ENCODE results near the gene UBN2.
"Not testable (repeated sequence)": the region's sequence is repeated elsewhere in the genome, so short reads cannot be mapped to it uniquely, and the experiment has no call there.

The UBN2 gene

DNA sequence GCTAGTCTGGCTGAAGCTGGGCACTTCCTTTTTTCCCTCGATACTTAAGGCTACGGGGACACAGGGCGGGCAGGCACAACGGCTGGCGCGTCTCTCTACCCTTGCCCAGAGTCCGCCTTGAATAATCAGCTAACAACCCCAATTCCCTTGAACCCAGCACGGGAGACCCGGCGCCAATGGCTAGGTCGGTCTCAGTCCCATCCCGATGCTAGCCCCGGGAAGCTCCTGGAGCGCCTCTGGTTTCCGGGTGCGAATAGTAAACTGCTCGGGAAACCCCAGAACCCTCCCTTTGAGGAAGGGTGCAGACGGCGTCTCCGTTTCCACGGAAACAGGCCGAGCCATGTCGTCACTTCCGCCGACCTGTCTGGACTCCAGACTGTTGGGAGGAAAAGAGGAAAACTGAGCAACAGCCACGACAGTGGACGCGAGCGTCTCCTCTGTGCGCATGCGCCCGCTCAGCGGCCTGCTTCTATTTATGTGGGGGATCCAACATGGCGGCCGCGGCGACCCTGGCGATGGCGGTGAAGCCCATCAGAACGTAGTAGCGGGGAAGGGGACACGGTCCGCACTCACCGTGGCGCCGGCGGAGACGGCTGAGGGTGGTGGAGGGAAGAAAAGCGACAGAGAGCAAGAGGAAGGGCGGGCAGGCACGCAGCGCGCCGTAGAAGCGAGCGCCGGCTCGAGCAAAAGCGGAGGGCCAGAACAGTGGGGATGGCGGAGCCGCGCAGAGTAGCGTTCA, at the start of gene UBN2:
TSS of gene UBN2 (plus strand) at position 464 of the 739 bp plus-strand sequence. CDS start at position 712, 248 bp downstream.
- peak; percentile 91 for DNase-seq (ENCODE audit: low read depth, low spot score)

DNA sequence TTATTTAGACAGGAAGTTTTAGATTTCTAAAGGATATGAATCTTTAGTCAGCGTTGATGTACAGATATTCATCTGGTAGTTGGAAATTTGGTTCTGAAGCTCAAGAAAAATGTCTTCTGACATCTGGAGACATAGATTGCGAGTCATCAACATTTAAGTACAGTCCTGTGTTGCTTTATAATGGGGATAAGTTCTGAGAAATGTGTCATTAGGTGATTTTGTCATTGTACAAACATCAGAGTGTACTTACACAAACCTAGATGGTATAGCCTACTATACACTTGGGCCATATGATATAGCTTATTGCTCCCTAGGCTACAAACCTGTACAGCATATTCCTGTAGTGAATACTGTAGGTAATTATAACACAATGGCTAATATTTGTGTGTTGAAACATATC, 49.6 kb upstream of the UBN2 start:
- no peak for DNase-seq (ENCODE audit: low read depth, low spot score)

DNA sequence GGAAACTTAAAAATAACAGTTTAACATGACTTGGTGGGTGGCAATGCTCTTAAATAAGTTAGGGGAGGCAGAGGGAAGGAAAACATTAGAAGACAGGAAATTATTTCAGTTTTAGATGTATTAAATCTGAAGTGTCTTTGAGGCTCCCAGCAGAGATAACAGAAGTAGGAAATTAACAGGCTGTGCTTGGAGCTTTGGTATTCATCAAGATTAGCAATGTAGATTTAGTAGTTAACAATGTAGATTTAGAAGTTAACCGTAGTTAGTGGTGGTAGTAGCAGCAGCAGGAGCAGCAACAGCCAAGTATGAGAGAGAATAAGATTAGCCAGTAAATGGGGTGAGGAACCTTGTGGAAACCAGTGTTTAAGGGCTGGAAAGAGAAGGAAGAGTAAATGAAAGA, 48.7 kb upstream of the UBN2 start:
- DNase-seq (ENCODE audit: low read depth, low spot score) = no peak

DNA sequence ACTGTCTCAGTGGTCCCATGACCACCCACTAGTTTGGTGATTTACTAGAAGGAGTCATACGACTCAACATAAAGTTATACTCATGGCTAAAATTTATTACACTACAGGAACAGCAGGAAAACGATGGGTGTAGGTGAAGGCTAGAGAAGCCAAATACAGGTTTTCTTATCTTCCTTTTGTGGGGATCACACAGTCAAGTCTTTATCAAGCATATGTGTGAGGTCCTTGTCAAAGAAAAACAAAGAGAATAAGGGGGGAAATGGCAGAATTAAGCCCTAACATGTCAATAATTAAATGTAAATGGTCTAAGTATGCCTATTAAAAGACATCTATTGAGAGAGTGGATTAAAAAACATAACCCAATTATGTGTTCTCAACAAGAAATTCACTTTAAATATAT, 47.8 kb upstream of the UBN2 start:
- no peak for DNase-seq (ENCODE audit: low read depth, low spot score)

DNA sequence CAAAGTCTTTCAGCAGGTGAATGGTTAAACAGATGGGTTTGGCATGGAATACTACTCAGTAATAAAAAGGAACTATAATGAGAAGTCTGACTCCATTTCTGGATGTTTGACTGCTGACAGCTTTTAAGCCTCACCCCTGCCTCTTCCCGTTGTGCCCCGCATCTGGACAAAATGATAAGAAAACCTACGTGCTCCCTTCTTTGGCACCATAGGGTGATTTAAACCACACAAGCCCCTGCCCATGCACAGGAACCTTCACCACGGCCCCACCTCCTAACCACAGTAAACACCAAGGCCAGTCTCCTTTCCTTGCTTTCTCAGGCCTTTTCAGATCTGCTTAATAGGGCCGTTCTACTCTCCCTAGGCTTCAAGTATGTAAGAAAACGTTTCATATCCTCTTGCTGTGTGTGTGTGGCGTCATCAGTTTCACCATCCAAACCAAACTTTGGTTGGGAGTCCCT, 47.1 kb upstream of the UBN2 start:
- no peak for DNase-seq (ENCODE audit: low read depth, low spot score)

DNA sequence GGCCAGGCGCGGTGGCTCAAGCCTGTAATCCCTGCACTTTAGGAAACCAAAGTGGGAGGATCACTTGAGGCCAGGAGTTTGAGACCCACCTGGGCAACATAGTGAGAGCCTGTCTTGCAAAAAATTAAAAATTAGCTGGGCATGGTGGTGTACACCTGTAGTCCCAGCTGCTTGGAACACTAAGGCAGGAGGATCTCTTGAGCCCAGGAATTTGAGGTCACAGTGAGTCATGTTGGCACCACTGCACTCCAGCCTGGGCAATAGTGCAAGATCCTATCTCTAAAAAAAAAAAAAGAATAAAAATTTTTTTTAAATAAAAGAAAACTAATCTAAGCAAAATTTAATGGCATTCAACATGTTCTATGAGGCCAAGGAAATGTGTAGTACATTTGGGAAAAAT, 44.9 kb upstream of the UBN2 start:
- DNase-seq (ENCODE audit: low read depth, low spot score) = no peak

DNA sequence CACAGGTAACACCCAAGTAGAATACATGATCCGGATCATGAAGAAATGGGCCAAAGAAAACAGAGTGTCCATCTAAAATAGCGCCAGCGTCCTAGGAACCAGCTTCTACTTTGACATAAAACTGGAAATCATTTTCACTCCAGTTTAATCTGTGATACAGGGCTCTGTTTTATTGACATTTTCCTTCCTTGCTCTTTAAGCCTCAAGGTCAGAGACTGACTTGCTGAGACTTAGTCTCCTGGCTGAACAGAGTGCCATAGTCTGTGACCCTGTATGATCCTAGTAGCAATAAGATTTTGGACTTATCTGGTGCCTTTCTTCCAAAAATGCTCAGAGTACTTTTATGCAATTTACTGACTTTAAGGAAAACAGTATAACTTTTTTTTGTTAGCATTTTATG, 41.7 kb upstream of the UBN2 start:
- DNase-seq (ENCODE audit: low read depth, low spot score) = no peak

DNA sequence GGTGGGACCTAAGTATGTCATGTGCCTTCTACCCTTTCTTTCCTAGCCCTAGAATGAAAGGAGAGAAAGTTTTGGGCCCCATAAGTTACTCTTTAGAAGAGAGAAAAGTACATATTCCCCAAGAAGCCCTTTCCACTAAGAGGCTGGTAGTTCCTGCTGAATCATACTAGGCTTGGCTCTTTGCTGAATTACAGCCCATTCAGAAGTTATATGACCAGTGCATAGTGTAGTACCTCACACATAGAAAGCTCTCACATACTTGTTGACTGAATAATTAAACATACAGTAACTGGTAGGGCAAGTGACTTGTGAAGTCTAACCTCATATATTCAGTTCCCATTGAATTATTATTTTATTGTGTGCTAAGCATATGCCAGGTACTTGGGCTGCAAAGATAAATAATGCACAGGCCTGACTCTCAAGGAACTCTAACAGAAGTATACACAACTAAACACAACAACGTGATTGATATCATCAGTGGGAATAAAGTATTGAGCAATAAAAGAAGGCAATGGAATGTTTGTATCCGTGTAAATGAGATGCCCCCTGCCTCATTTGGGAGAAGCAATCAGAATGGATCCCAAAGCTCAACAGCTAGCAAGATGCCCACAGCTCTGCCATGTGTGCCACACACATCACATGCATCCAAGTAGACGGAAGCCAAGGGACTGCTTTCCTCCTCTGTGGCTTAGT, 38.9 kb upstream of the UBN2 start:
- no peak for DNase-seq (ENCODE audit: low read depth, low spot score)

DNA sequence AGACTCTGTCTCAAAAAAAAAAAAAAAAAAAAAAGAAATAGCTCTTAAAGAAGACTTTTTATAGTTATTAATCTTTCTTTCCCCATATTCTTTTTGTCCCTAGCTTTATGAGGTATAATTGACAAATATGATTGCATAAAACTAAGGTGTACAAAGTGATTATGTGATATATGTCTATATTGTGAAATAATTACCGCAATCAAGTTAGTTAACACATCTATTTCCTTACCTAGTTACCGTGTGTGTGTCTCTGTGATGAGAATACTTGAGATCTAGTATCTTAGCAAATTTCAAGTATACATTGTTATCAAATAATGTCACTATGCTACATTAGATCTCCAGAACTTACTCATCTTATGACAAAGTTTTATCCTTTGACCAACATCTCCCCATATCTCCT, 30.7 kb upstream of the UBN2 start:
- DNase-seq (ENCODE audit: low read depth, low spot score) = no peak

DNA sequence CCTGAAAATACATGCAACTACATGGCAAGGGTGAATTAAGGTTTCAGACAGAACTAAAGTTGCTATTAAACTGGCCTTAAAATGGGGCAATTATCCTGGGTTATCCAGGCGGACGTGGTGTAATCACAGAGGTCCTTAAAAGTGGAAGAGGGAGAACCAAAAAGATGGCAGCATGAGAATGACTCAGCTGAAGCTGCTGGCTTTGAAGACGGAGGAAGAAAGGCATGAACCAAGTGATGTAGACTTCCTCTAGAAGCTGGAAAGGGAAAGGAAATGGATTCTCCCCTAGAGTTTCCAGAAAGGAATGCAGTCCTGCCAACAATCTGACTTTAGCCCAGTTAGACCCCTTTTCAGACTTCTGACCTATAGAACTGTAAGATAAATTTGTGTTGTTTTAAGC, 27.0 kb upstream of the UBN2 start:
- DNase-seq (ENCODE audit: low read depth, low spot score) = no peak

DNA sequence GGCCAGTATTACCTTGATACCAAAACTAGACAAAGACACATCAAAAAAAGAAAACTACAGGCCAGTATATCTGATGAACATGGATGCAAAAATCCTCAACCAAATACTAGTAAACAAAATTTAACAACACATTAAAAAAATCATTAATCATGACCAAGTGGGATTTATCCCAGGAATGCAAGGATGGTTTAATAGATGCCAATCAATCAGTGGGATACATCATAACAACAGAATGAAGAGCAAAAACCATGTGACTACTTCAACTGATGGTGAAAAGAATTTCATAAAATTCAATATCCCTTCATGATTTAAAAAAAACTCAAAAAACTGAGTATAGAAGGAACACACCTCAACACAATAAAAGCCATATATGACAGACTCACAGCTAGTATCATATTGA, 25.2 kb upstream of the UBN2 start:
- DNase-seq (ENCODE audit: low read depth, low spot score) = no peak

DNA sequence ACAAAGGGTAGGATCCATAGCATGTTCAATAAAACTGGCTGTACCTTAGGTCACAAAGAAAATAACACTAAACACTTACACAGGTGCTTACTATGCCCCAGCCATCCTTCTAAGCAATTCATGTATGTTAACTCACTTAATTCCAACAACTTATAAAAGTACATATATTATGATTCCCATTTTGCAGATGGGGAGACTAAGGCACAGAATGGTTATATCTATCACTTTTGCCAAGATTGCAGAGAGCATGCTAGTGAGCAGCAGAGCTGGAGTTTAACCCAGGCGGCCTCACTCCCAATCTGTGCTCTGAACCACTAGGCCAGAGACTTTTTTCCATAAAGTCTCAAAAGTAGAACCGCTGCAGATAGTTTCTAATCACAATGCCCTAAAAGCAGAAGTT, 18.9 kb upstream of the UBN2 start:
- no peak for DNase-seq (ENCODE audit: low read depth, low spot score)

DNA sequence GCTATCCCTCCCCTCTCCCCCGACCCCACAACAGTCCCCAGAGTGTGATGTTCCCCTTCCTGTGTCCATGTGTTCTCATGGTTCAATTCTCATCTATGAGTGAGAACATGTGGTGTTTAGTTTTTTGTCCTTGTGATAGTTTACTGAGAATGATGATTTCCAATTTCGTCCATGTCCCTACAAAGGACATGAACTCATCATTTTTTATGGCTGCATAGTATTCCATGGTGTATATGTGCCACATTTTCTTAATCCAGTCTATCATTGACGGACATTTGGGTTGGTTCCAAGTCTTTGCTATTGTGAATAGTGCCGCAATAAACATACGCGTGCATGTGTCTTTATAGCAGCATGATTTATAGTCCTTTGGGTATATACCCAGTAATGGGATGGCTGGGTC, 17.5 kb upstream of the UBN2 start:
- DNase-seq (ENCODE audit: low read depth, low spot score) = not testable (repeated sequence)

DNA sequence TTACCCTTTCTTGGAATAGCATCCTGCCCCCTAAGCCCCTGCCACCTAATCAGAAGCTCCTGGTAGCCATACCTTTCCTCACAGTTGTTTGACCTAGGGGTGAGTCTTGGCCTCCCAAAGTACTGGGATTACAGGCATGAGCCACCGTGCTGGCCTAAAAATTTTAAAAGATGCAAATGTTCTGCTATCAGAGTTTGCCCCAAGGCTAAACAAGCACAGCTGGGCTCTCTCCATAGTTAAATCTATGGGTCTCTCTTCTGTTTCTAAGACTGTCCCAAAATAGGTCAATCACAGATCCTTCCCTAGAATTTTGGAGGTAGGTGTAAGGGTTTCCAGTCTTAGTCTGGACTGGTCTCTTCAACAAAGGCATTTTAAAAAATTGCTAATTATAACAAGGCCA, 12.9 kb upstream of the UBN2 start:
- no peak for DNase-seq (ENCODE audit: low read depth, low spot score)

DNA sequence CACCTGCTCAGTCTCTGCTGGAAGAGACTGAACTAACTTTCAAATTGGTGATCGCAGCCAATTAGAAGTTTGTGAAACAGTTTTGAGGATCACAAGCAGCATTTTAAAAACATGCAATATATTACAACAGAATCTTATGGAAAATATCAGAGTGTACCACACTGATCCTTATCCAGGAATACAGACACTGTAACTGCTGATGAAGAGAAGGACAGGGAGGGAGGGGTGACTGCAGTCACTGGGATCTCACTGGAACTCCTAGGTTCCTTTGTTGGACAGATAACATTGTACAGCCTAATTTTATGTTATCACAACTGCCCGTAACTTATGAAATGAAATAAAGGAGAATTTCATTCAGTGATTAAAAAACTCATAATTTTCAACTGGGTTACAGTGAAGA, 6.8 kb upstream of the UBN2 start:
- DNase-seq (ENCODE audit: low read depth, low spot score) = no peak

DNA sequence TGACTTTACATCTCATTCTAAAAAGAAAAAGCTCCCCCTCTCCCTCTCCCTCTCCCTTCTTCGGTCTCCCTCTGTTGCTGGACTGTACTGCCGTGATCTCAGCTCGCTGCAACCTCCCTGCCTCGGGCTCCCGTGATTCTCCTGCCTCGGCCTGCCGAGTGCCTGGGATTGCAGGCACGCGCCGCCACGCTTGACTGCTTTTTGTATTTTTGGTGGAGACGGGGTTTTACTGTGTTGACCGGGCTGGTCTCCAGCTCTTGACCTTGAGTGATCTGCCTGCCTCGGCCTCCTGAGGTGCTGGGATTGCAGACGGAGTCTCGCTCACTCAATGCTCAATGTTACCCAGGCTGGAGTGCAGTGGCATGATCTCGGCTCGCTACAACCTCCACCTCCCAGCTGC, 6.2 kb upstream of the UBN2 start:
- not testable (repeated sequence) for DNase-seq (ENCODE audit: low read depth, low spot score)

DNA sequence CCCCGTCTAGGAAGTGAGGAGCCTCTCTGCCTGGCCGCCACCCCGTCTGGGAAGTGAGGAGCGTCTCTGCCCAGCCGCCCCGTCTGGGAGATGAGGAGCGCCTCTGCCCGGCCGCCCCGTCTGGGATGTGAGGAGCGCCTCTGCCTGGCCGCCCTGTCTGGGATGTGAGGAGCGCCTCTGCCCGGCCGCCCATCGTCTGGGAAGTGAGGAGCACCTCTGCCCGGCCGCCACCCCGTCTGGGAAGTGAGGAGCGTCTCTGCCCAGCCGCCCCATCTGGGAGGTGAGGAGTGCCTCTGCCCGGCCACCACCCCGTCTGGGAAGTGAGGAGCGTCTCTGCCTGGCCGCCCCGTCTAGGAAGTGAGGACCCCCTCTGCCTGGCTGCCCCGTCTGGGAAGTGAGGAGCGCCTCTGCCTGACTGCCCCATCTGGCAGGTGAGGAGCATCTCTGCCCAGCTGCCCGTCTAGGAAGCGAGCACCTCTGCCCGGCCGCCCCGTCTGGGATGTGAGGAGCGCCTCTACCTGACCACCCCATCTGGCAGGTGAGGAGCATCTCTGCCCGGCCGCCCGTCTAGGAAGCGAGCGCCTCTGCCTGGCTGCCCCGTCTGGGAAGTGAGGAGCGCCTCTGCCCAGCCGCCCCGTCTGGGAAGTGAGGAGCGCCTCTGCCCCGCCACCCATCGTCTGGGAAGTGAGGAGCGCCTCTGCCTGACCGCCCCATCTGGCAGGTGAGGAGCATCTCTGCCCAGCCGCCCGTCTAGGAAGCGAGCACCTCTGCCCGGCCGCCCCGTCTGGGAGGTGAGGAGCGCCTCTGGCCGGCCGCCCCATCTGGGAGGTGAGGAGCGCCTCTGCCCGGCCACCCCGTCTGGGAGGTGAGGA, 5.5 kb upstream of the UBN2 start:
- not testable (repeated sequence) for DNase-seq (ENCODE audit: low read depth, low spot score)

DNA sequence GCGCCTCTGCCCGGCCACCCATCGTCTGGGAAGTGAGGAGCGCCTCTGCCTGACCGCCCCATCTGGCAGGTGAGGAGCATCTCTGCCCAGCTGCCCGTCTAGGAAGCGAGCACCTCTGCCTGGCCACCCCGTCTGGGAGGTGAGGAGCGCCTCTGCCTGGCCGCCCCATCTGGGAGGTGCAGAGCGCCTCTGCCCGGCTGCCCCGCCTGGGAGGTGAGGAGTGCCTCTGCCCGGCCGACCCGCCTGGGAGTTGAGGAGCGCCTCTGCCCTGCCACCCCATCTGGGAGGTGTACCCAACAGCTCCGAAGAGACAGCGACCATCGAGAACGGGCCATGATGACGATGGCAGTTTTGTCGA, 4.9 kb upstream of the UBN2 start:
- not testable (repeated sequence) for DNase-seq (ENCODE audit: low read depth, low spot score)

DNA sequence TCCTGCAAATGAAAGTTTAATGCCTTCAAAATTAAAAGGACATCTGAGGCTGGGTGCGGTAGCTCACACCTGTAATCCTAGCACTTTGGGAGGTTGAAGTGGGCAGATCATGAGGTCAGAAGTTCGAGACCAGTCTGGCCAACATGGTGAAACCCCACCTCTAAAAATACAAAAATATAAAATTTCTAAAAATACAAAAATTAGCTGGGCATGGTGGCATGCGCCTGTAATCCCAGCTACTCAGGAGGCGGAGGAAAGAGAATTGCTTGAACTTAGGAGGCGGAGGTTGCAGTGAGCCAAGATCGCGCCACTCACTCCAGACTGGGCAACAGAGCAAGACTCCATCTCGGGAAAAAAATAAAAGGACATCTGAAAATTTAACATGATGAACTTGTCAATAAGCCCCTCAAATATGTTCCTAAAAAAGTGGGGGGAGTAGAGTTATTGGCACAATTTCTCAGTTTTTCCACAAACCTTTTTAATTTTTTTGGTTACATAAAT, 4.0 kb upstream of the UBN2 start:
- DNase-seq (ENCODE audit: low read depth, low spot score) = not testable (repeated sequence)

DNA sequence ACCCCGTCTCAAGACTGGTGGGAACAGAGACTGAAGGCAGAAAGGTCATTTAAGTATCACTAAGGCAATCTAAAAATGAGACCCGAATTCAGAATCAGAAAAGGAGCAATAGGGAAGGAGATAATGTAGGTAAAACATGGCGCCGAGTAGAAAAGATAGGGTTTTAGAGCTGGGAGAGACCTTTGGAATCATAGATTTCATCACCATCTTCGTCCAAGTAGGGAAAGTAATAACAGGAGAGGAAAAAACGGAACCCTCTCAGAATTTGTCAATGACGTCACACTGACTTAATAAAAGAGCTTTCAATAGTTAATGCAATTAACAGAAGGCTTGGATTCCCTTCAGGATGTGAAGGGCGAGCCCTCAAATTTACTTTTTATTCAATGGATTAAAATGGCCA, 1.0 kb upstream of the UBN2 start:
- DNase-seq (ENCODE audit: low read depth, low spot score) = no peak

DNA sequence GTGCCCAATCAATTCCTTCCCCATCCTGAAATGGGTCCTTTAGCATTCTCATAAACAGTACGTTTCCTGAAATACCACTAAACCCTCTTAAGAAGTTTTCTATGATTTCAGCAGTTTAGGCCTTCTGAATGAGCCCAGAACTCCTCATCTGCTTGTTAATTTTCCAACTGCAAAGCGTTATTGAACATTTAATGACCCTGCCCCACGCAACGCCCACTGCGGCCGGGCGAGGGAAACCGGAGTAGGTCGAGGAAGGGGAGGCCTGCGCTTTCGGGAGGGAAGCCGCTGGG, 608 bp upstream of the UBN2 start:
- DNase-seq (ENCODE audit: low read depth, low spot score) = no peak
